ENCODE results near the gene PGBD2. TPM values are rescaled to one million over a fixed set of nuclear protein-coding genes. Genes with fewer than 3 reads are reported as not detected.
A peak's percentile ranks its signal among the peaks of the same experiment; 100 is the strongest.
"Not testable (repeated sequence)": the region's sequence is repeated elsewhere in the genome, so short reads cannot be mapped to it uniquely, and the experiment has no call there.

PGBD2 gene
- total RNA-seq, 2 donors from 2014 or later: 4.8 to 7.5 TPM

DNA sequence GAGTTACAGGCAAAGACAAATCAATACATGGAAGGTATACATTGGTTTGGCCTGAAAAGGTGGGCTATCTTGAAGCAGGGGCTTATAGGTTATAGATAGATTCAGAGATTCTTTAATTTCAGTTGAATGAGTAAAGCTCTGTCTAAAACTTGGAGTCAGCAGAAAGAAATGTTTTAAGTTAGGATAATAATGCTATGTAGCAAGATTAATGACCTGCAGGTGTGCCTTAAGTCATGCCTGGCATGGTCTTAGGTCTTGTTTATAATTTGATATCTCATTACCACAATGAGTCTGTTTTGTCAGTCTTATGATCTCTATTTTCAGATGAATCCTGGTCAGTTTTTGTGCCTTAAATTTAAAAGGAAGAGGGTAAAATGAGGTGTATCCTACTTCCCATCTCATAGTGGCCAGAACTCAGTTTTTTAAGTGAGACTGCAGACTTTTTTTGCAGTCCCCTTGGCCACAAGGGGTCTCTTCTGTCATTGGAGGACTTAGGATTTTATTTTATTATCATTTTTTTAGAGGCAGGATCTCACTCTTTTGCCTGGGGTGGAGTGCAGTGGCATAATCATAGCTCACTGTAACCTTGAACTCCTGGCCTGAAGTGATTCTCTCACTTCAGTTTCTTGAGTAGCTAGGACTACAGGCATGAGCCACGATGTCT lies 21.3 kb upstream of the PGBD2 start:
- no peak for DNase-seq
- Histone ChIP-seq H3K36me3 (ENCODE audit: control insufficient read depth, insufficient read depth, low read length) (no peaks in the 10 kb centered on the region), H3K4me1 (ENCODE audit: control insufficient read depth, insufficient read depth, low read length) (no peaks in the 10 kb centered on the region), H3K27ac (ENCODE audit: low read depth, low read length) (no peak overlapping the region), H3K4me3 (ENCODE audit: low read length) (no peak overlapping the region), H3K27me3 (ENCODE audit: control insufficient read depth, insufficient read depth, low read length, poor library complexity, severe bottlenecking) (peaks cover 13% of the 10 kb centered on the region), H3K9me3 (ENCODE audit: control insufficient read depth, low read length) (no peaks in the 10 kb centered on the region), H3K9ac (ENCODE audit: extremely low read depth, low read length, poor library complexity, severe bottlenecking) (no peak overlapping the region)
- Mint-ChIP-seq H3K36me3 (ENCODE audit: low read depth) (no peaks in the 10 kb centered on the region), H3K27ac (no peak overlapping the region), H3K9me3 (no peaks in the 10 kb centered on the region), H3K4me1 (peaks cover 15% of the 10 kb centered on the region), H3K27me3 (ENCODE audit: insufficient read depth) (peaks cover 6% of the 10 kb centered on the region), H3K4me3 (no peak overlapping the region)
- WGBS, 2 experiments (ENCODE audit: insufficient coverage in 1 of 2, insufficient read length in 1 of 2): 60% methylated on average over 1 of the region's 1 CpG; no CpG with 5 or more reads in 1 of the 2 experiments
- peak; percentile 61 for TF ChIP-seq CTCF (conservative IDR thresholded peaks at IDR 0.05)

DNA sequence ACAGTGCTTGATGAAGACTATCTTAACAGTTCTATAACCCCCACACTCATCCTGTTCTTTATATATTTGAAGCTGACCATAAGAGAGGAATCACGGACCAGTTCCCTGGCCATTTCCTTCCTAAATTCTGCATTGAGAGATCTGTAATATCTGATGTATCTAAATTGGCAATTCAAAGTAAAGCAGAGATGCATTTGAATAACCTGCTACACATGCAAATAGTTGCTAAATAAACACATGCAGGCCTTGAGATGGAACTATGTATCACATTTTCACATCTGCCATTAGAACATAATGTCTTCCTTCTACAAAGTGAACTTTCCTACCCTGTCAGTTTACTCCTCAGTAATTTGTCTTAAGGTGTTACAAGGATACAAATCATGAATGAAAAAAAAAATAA lies 20.4 kb upstream of the PGBD2 start:
- no peak for TF ChIP-seq CTCF (conservative IDR thresholded peaks at IDR 0.05)
- H3K9ac ChIP-seq (ENCODE audit: extremely low read depth, low read length, poor library complexity, severe bottlenecking): no peak overlapping the region
- H3K36me3 Mint-ChIP-seq (ENCODE audit: low read depth): no peaks in the 10 kb centered on the region
- peaks cover 4% of the 10 kb centered on the region for H3K27me3 ChIP-seq (ENCODE audit: control insufficient read depth, insufficient read depth, low read length, poor library complexity, severe bottlenecking)
- H3K36me3 ChIP-seq (ENCODE audit: control insufficient read depth, insufficient read depth, low read length): no peaks in the 10 kb centered on the region
- H3K4me3 Mint-ChIP-seq: no peak overlapping the region
- no peak overlapping the region for H3K27ac ChIP-seq (ENCODE audit: low read depth, low read length)
- no peaks in the 10 kb centered on the region for H3K9me3 ChIP-seq (ENCODE audit: control insufficient read depth, low read length)
- no peaks in the 10 kb centered on the region for H3K27me3 Mint-ChIP-seq (ENCODE audit: insufficient read depth)
- H3K9me3 Mint-ChIP-seq: no peaks in the 10 kb centered on the region
- no peak overlapping the region for H3K4me3 ChIP-seq (ENCODE audit: low read length)
- no peak for DNase-seq
- peaks cover 15% of the 10 kb centered on the region for H3K4me1 Mint-ChIP-seq
- H3K4me1 ChIP-seq (ENCODE audit: control insufficient read depth, insufficient read depth, low read length): no peaks in the 10 kb centered on the region
- WGBS, 2 experiments (ENCODE audit: insufficient coverage in 1 of 2, insufficient read length in 1 of 2): 89% methylated on average over 1 of the region's 1 CpG; no CpG with 5 or more reads in 1 of the 2 experiments
- H3K27ac Mint-ChIP-seq: no peak overlapping the region

GRCh38 chr1:248886237-248886895 lies 19.7 kb upstream of the PGBD2 start:
- DNase-seq: peak; percentile 56
- no peaks in the 10 kb centered on the region for H3K9me3 Mint-ChIP-seq

DNA sequence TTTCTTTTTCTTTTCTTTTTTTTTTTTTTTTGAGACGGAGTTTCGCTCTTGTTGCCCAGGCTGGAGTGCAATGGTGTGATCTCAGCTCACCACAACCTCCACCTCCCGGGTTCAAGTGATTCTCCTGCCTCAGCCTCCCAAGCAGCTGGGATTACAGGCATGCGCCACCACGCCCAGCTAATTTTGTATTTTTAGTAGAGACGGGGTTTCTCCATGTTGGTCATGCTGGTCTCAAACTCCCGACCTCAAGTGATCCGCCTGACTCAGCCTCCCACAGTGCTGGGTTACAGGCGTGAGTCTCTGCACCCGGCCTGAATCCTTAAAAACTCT lies 16.2 kb upstream of the PGBD2 start:
- 92 to 94% methylated on average over 5 to 8 of the region's 10 CpGs for WGBS, 2 experiments (ENCODE audit: insufficient coverage in 1 of 2, insufficient read length in 1 of 2)
- H3K9me3 ChIP-seq (ENCODE audit: control insufficient read depth, low read length); H3K4me3 ChIP-seq (ENCODE audit: low read length); DNase-seq; H3K4me3 Mint-ChIP-seq; H3K36me3 ChIP-seq (ENCODE audit: control insufficient read depth, insufficient read depth, low read length); H3K27ac Mint-ChIP-seq; H3K9ac ChIP-seq (ENCODE audit: extremely low read depth, low read length, poor library complexity, severe bottlenecking); H3K27ac ChIP-seq (ENCODE audit: low read depth, low read length); H3K36me3 Mint-ChIP-seq (ENCODE audit: low read depth); H3K4me1 ChIP-seq (ENCODE audit: control insufficient read depth, insufficient read depth, low read length); H3K9me3 Mint-ChIP-seq; H3K27me3 ChIP-seq (ENCODE audit: control insufficient read depth, insufficient read depth, low read length, poor library complexity, severe bottlenecking): not testable (repeated sequence)
- H3K27me3 Mint-ChIP-seq (ENCODE audit: insufficient read depth): peaks cover 14% of the 10 kb centered on the region
- H3K4me1 Mint-ChIP-seq: peaks cover 20% of the 10 kb centered on the region

More at GRCh38 chr1:248886237-248886895, 19.7 kb upstream of the PGBD2 start:
- H3K9me3 ChIP-seq (ENCODE audit: control insufficient read depth, low read length): no peaks in the 10 kb centered on the region
- Mint-ChIP-seq H3K36me3 (ENCODE audit: low read depth) (no peaks in the 10 kb centered on the region), H3K27ac (no peak overlapping the region), H3K27me3 (ENCODE audit: insufficient read depth) (no peaks in the 10 kb centered on the region), H3K4me1 (peaks cover 20% of the 10 kb centered on the region), H3K4me3 (no peak overlapping the region)
- 40 to 45% methylated on average over 1 of the region's 1 CpG for WGBS, 2 experiments (ENCODE audit: insufficient coverage in 1 of 2, insufficient read length in 1 of 2)
- H3K4me1 ChIP-seq (ENCODE audit: control insufficient read depth, insufficient read depth, low read length): no peaks in the 10 kb centered on the region
- no peak overlapping the region for H3K9ac ChIP-seq (ENCODE audit: extremely low read depth, low read length, poor library complexity, severe bottlenecking)
- H3K36me3 ChIP-seq (ENCODE audit: control insufficient read depth, insufficient read depth, low read length): no peaks in the 10 kb centered on the region
- no peak overlapping the region for H3K27ac ChIP-seq (ENCODE audit: low read depth, low read length)
- no peak overlapping the region for H3K4me3 ChIP-seq (ENCODE audit: low read length)
- no peak for TF ChIP-seq CTCF (conservative IDR thresholded peaks at IDR 0.05)
- no peaks in the 10 kb centered on the region for H3K27me3 ChIP-seq (ENCODE audit: control insufficient read depth, insufficient read depth, low read length, poor library complexity, severe bottlenecking)
